HG03521 (cell line): Measurements from ENCODE around the gene SMTNL1.

Experiments
- ATAC-seq: cut with Tn5 transposase; IDR thresholded peaks from one replicate; pipeline ENCODE4 v1.9.1; 2021; ENCODE audit warnings: mild to moderate bottlenecking, moderate library complexity; ENCODE audit not compliant: unreplicated experiment

The SMTNL1 gene

GRCh38 chr11:57586711-57587245, 49.4 kb downstream of the SMTNL1 start:
- ATAC-seq: no peak

DNA sequence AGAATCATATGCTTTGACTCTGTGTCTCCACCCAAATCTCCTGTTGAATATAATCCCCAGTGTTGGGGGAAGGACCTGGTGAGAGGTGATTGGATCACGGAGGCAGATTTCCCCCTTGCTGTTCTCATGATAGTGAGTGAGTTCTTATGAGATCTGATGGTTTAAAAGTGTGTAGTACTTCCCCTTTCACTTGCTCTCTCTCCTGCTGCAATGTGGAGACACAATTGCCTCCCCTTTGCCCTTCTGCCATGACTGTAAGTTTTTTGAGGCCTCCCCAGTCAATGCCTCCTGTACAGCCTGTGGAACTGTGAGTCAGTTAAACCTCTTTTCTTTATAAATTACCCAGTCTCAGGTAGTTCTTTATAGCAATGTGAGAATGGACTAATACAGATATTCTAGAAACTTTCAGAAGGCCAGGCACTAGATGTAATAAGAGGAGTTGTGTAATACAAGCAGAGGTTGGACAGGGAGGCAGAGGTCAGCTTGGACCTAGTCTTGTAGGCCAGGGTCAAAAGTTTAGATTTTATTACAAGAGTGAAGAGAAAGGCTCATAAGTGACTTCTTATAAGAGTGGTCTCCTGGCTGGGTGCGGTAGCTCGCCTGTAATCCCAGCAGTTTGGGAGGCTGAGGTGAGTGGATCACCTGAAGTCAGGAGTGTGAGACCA, 50.8 kb downstream of the SMTNL1 start:
- ATAC-seq: no peak

- no peak for ATAC-seq
Observed at GRCh38 chr11:57596266-57596885, 59.0 kb downstream of the SMTNL1 start.

DNA sequence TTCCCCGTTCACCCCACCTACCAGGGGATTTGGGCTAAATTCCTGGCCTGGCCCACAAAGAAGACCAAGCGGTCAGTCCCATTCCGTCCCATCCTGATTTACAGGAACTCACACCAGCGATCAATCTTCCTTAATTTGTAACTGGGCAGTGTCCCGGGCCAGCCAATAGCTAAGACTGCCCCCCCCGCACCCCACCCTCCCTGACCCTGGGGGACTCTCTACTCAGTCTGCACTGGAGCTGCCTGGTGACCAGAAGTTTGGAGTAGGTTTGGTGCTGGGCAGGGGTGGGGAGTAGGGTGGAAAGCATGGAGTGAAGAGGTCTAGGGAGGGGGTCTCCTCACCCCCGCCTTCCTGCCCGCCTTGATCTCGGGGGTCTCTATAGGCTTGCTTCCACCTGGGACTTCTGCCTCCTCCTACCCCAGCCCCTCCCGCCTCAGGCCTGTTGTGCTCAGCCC, 60.1 kb downstream of the SMTNL1 start, which contains the start of gene SERPING1:
Gene SERPING1 (plus strand): TSS at position 225 of the 455 bp plus-strand sequence. CDS start 586 bp downstream, outside the sequence.
- no peak for ATAC-seq

DNA sequence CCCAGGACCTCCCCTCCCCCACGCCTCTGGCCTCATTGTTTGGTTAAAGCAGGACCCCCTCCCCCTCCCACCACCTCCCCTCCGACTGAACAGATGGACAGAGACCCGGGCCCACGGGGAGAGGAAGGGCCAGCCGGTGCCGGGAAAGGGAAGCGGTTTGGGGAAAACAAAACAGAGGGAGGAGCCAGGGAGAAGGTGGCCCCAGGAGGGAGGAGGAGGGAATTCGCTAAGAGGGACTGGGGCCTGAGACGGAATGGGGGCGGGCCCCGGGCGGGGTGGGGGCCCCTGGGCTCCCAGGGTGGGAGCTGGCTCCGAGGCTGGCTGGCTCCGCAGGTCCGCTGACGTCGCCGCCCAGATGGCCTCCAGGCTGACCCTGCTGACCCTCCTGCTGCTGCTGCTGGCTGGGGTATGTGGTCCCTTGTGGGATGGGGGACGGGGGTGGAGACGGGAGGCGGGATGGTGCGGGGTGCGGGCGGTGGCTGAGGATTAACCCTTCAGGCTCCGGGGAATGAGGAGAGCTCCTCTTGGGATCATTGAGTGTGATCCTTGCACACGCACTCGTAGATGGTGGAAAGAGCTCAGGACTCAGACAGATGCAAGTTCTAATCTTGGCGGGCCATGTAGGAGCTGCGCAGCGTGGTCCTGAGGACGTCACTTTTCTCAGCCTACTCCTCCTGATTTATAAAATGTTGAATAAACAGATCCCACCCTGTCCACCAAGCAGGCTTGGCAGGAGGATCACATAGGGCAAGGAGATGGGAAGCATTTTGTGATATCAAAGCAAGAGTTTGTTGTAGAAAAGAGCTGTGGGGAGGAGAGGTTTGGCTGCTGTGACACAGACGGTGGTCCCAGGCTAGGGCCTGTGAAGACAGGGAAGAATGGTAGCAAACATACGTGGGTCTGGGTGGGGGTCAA, 60.8 kb downstream of the SMTNL1 start:
- no peak for ATAC-seq

- ATAC-seq: no peak
Observed at GRCh38 chr11:57598831-57599155, 61.4 kb downstream of the SMTNL1 start.

GRCh38 chr11:57599381-57599780, 62.0 kb downstream of the SMTNL1 start:
- no peak for ATAC-seq
